Smooth muscle cell (in vitro differentiated cells): ENCODE measurements around the gene DNAH12. TPM values are rescaled to one million over a fixed set of nuclear protein-coding genes. Genes with fewer than 3 reads are reported as not detected.

ENCODE experiments used
- DNase-seq: peaks from one replicate; lab custom pipeline; 2025; ENCODE audit not compliant: unreplicated experiment; lab: John Stamatoyannopoulos, UW
- H2AFZ ChIP-seq: fragments of 200-600 bp; sonication (generic); 2 replicates; pipeline ENCODE4 v1.6.0; 2016; ENCODE audit warnings: antibody characterized with exemption, low read depth, mild to moderate bottlenecking
- H3F3A ChIP-seq: fragments of 200-600 bp; sonication (generic); 2 replicates; pipeline ENCODE4 v1.6.0; 2017; ENCODE audit warnings: antibody characterized with exemption, low read depth
- H3K27ac ChIP-seq: fragments of 200-600 bp; sonication (generic); 2 replicates; pipeline ENCODE4 v1.5.1; 2016; ENCODE audit warnings: low read depth, mild to moderate bottlenecking
- H3K27me3 ChIP-seq: fragments of 200-600 bp; sonication (generic); 2 replicates; pipeline ENCODE4 v1.6.1; 2016; ENCODE audit warnings: low read depth, mild to moderate bottlenecking
- H3K36me3 ChIP-seq: fragments of 200-600 bp; sonication (generic); 2 replicates; pipeline ENCODE4 v1.5.1; 2016; ENCODE audit warnings: low read depth
- H3K4me1 ChIP-seq: fragments of 200-600 bp; sonication (generic); 2 replicates; pipeline ENCODE4 v1.5.1; 2016; ENCODE audit warnings: low read depth
- H3K4me2 ChIP-seq: fragments of 200-600 bp; sonication (generic); 2 replicates; pipeline ENCODE4 v1.6.0; 2016; ENCODE audit warnings: mild to moderate bottlenecking
- H3K4me3 ChIP-seq: fragments of 200-600 bp; sonication (generic); 2 replicates; pipeline ENCODE4 v1.5.1; 2016; ENCODE audit warnings: mild to moderate bottlenecking
- H3K79me2 ChIP-seq: fragments of 200-600 bp; sonication (generic); 2 replicates; pipeline ENCODE4 v1.6.0; 2016; ENCODE audit warnings: low read depth, mild to moderate bottlenecking
- H3K9ac ChIP-seq: fragments of 200-600 bp; sonication (generic); 2 replicates; pipeline ENCODE4 v1.6.0; 2016; ENCODE audit warnings: low read depth
- H3K9me3 ChIP-seq: fragments of 200-600 bp; sonication (generic); replicated peaks from 2 replicates; pipeline ENCODE4 v1.5.1; 2016; ENCODE audit warnings: low read depth
- H4K20me1 ChIP-seq: fragments of 200-600 bp; sonication (generic); 2 replicates; pipeline ENCODE4 v1.6.0; 2016; ENCODE audit warnings: low read depth
- WGBS: methylation state at CpG from one replicate; pipeline ENCODE4 v1.1.7; 2016; ENCODE audit warnings: low lambda C conversion rate; 5-methylcytosine and 5-hydroxymethylcytosine counted together
- polyA plus RNA-seq: library from polyadenylated mRNA; unstranded; fragments of >200 nt; fragmentation: Nextera tagmentation; extraction: Ambion mirVana; gene quantifications from 2 replicates; pipeline ENCODE4 v1.2.1, GENCODE V29; 2016
- total RNA-seq: library from RNA; depleted of rRNA; stranded (reverse); fragments of >200 nt; gene quantifications from 2 replicates; pipeline ENCODE4 v1.2.3, GENCODE V29; 2014
- TF ChIP-seq, protein P1 (sequence below): fragments of 200-600 bp; sonication (generic); IDR thresholded peaks from 2 replicates; pipeline ENCODE4 v1.5.1; 2017; ENCODE audit warnings: borderline replicate concordance, mild to moderate bottlenecking, antibody characterized with exemption; ENCODE audit not compliant: insufficient read depth, poor library complexity, severe bottlenecking

Gene DNAH12
- total and polyA plus RNA-seq, 2 experiments from 2014 or later = 0.27 TPM; not detected in 1

- no peaks in the 10 kb centered on the region for H4K20me1 ChIP-seq
- H3K4me1 ChIP-seq = peaks cover 3% of the 10 kb centered on the region
- H3K36me3 ChIP-seq = peaks cover 3% of the 10 kb centered on the region
- H2AFZ ChIP-seq = no peak overlapping the region
- H3F3A ChIP-seq = no peaks in the 10 kb centered on the region
- H3K4me2 ChIP-seq = no peak overlapping the region
- WGBS = 96% methylated on average over 1 of the region's 1 CpG
- H3K27ac ChIP-seq = no peak overlapping the region
- TF ChIP-seq, protein P1, sequence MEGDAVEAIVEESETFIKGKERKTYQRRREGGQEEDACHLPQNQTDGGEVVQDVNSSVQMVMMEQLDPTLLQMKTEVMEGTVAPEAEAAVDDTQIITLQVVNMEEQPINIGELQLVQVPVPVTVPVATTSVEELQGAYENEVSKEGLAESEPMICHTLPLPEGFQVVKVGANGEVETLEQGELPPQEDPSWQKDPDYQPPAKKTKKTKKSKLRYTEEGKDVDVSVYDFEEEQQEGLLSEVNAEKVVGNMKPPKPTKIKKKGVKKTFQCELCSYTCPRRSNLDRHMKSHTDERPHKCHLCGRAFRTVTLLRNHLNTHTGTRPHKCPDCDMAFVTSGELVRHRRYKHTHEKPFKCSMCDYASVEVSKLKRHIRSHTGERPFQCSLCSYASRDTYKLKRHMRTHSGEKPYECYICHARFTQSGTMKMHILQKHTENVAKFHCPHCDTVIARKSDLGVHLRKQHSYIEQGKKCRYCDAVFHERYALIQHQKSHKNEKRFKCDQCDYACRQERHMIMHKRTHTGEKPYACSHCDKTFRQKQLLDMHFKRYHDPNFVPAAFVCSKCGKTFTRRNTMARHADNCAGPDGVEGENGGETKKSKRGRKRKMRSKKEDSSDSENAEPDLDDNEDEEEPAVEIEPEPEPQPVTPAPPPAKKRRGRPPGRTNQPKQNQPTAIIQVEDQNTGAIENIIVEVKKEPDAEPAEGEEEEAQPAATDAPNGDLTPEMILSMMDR = no peak
- H3K79me2 ChIP-seq = no peaks in the 10 kb centered on the region
- no peak for DNase-seq
- H3K27me3 ChIP-seq = no peaks in the 10 kb centered on the region
- no peaks in the 10 kb centered on the region for H3K9me3 ChIP-seq
- no peak overlapping the region for H3K9ac ChIP-seq
- H3K4me3 ChIP-seq = no peak overlapping the region
These were observed 265.9 kb downstream of the DNAH12 start for GRCh38 chr3:57278237-57278636.

DNA sequence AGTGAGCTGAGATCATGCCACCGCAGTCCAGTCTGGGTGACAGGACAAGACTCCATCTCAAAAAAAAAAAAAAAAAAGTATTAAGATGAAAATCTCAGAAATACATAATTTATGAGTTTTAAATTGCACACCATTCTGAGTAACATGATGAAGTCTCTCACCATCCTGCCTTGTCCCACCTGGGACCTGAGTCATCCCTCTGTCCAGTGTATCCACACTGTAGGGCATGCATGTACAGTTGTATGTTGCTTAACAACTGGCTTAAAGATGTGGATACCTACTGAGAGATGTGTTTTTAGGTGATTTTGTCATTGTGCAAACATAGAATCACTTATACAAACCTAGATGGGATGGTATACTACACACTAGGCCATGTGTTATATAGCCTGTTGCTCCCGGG is 268.8 kb downstream of the DNAH12 start:
- no peak for DNase-seq
- Histone ChIP-seq H3K27me3 (no peaks in the 10 kb centered on the region), H3K9ac (no peak overlapping the region), H3K4me3 (no peak overlapping the region), H3K4me2 (no peak overlapping the region), H3K27ac (no peak overlapping the region), H3K4me1 (no peaks in the 10 kb centered on the region), H3K9me3 (no peaks in the 10 kb centered on the region), H3F3A (no peaks in the 10 kb centered on the region), H3K79me2 (no peaks in the 10 kb centered on the region), H4K20me1 (no peaks in the 10 kb centered on the region), H2AFZ (no peak overlapping the region), H3K36me3 (peaks cover 4% of the 10 kb centered on the region)
- TF ChIP-seq, protein P1 = no peak
- WGBS = 95% methylated on average over 2 of the region's 2 CpGs

- H3K27ac ChIP-seq = no peak overlapping the region
- no peak for DNase-seq
- no peaks in the 10 kb centered on the region for H4K20me1 ChIP-seq
- H3K79me2 ChIP-seq = no peaks in the 10 kb centered on the region
- H3K4me2 ChIP-seq = no peak overlapping the region
- no peak overlapping the region for H3K9ac ChIP-seq
- no peak overlapping the region for H3K4me3 ChIP-seq
- H3K9me3 ChIP-seq = no peaks in the 10 kb centered on the region
- TF ChIP-seq, protein P1 = no peak
- 99% methylated on average over 6 of the region's 6 CpGs for WGBS
- H2AFZ ChIP-seq = no peak overlapping the region
- H3K4me1 ChIP-seq = no peaks in the 10 kb centered on the region
- H3K36me3 ChIP-seq = peaks cover 7% of the 10 kb centered on the region
- H3F3A ChIP-seq = no peaks in the 10 kb centered on the region
- no peaks in the 10 kb centered on the region for H3K27me3 ChIP-seq
These were observed 269.3 kb downstream of the DNAH12 start for GRCh38 chr3:57274845-57275244.

- H3F3A ChIP-seq = no peaks in the 10 kb centered on the region
- H3K4me2 ChIP-seq = no peak overlapping the region
- H3K4me1 ChIP-seq = no peaks in the 10 kb centered on the region
- TF ChIP-seq, protein P1 = no peak
- H3K9me3 ChIP-seq = no peaks in the 10 kb centered on the region
- H3K36me3 ChIP-seq = peaks cover 42% of the 10 kb centered on the region
- no peak overlapping the region for H3K27ac ChIP-seq
- no peak for DNase-seq
- no peak overlapping the region for H3K9ac ChIP-seq
- no peaks in the 10 kb centered on the region for H3K79me2 ChIP-seq
- WGBS = 95% methylated on average over 1 of the region's 1 CpG
- H3K27me3 ChIP-seq = no peaks in the 10 kb centered on the region
- no peak overlapping the region for H2AFZ ChIP-seq
- H4K20me1 ChIP-seq = no peaks in the 10 kb centered on the region
- no peak overlapping the region for H3K4me3 ChIP-seq
These were observed 275.7 kb downstream of the DNAH12 start for GRCh38 chr3:57268416-57268815.
